HFFc6 (cell line): ENCODE measurements around the gene ENAH. TPM values are rescaled to one million over a fixed set of nuclear protein-coding genes. Genes with fewer than 3 reads are reported as not detected.

ENCODE experiments used
- DNase-seq: peaks from one replicate; pipeline ENCODE4 v3.0.0-alpha.2; 2018
- H3K27ac Mint-ChIP-seq: 2 replicates; pipeline ENCODE4 v1.8.0; 2020; ENCODE audit warnings: mild to moderate bottlenecking, mixed read lengths
- H3K27me3 Mint-ChIP-seq: 2 replicates; pipeline ENCODE4 v1.8.0; 2021; ENCODE audit warnings: mild to moderate bottlenecking, moderate library complexity, mixed read lengths; ENCODE audit not compliant: insufficient read depth
- H3K36me3 Mint-ChIP-seq: 2 replicates; pipeline ENCODE4 v1.8.0; 2021; ENCODE audit warnings: low read depth, mixed read lengths
- H3K4me1 Mint-ChIP-seq: 2 replicates; pipeline ENCODE4 v1.8.0; 2020; ENCODE audit warnings: low read depth, mixed read lengths
- H3K4me3 Mint-ChIP-seq: 2 replicates; pipeline ENCODE4 v1.8.0; 2020; ENCODE audit warnings: mild to moderate bottlenecking, moderate library complexity, mixed read lengths
- H3K9me3 Mint-ChIP-seq: 2 replicates; pipeline ENCODE4 v1.8.0; 2020; ENCODE audit warnings: mild to moderate bottlenecking, mixed read lengths
- CTCF ChIP-seq: fragments of 200-600 bp; sonication (generic); IDR thresholded peaks from 2 replicates; pipeline ENCODE4 v1.5.0; 2021; ENCODE audit warnings: antibody characterized with exemption, mild to moderate bottlenecking
- total RNA-seq, 6 experiments: library from RNA; stranded (reverse); fragmentation: NEBNext Ultra II Directional; extraction: Animal tissue kit (Norgen Biotek cat#: 25700); gene quantifications; 2 replicates in 1 of 6; 3 replicates in 5 of 6; pipeline ENCODE4 v1.2.3, GENCODE V29; 2021

ENAH gene
- total RNA-seq, 6 experiments from 2014 or later: 133 to 171 (median 139) TPM

GRCh38 chr1:225651872-225652728, 823 bp downstream of the ENAH start:
- DNase-seq: no peak
- peak overlapping the region; percentile 98 for H3K4me3 Mint-ChIP-seq
- TF ChIP-seq CTCF: no peak
- no peaks in the 10 kb centered on the region for H3K9me3 Mint-ChIP-seq
- peak overlapping the region; percentile 89 for H3K27ac Mint-ChIP-seq
- peaks cover 15% of the 10 kb centered on the region for H3K36me3 Mint-ChIP-seq
- H3K27me3 Mint-ChIP-seq: no peaks in the 10 kb centered on the region; the same call in 1 of the 2 replicates
- H3K4me1 Mint-ChIP-seq: peaks cover 70% of the 10 kb centered on the region

- H3K27ac Mint-ChIP-seq: peak overlapping the region; percentile 89
- H3K27me3 Mint-ChIP-seq: no peaks in the 10 kb centered on the region; the same call in 1 of the 2 replicates
- H3K36me3 Mint-ChIP-seq: peaks cover 15% of the 10 kb centered on the region
- peak; percentile 6 for DNase-seq
- TF ChIP-seq CTCF: no peak
- no peaks in the 10 kb centered on the region for H3K9me3 Mint-ChIP-seq
- H3K4me3 Mint-ChIP-seq: peak overlapping the region; percentile 98
- peaks cover 63% of the 10 kb centered on the region for H3K4me1 Mint-ChIP-seq
These were observed 1.5 kb downstream of the ENAH start for GRCh38 chr1:225651376-225651871.

- Mint-ChIP-seq H3K4me3 (peak overlapping the region; percentile 52), H3K27ac (no peak overlapping the region), H3K27me3 (no peaks in the 10 kb centered on the region; the same call in 1 of the 2 replicates), H3K36me3 (peaks cover 19% of the 10 kb centered on the region), H3K4me1 (peaks cover 56% of the 10 kb centered on the region), H3K9me3 (no peaks in the 10 kb centered on the region)
- no peak for TF ChIP-seq CTCF
- no peak for DNase-seq
These were observed 2.7 kb downstream of the ENAH start for GRCh38 chr1:225650179-225650578.

GRCh38 chr1:225645194-225645895, 7.6 kb downstream of the ENAH start:
- Mint-ChIP-seq H3K27ac (no peak overlapping the region), H3K36me3 (peaks cover 17% of the 10 kb centered on the region), H3K4me3 (no peak overlapping the region), H3K4me1 (peaks cover 52% of the 10 kb centered on the region), H3K9me3 (no peaks in the 10 kb centered on the region), H3K27me3 (no peaks in the 10 kb centered on the region)
- no peak for DNase-seq
- no peak for TF ChIP-seq CTCF

- no peak for DNase-seq
- peaks cover 47% of the 10 kb centered on the region for H3K4me1 Mint-ChIP-seq
- no peak overlapping the region for H3K4me3 Mint-ChIP-seq
- H3K27ac Mint-ChIP-seq: no peak overlapping the region
- H3K9me3 Mint-ChIP-seq: no peaks in the 10 kb centered on the region
- H3K27me3 Mint-ChIP-seq: no peaks in the 10 kb centered on the region
- peaks cover 23% of the 10 kb centered on the region for H3K36me3 Mint-ChIP-seq
- no peak for TF ChIP-seq CTCF
These were observed 8.3 kb downstream of the ENAH start for GRCh38 chr1:225644666-225645065.
